D721Med (cell line): Measurements from ENCODE around the gene IMMP2L.

ENCODE experiments used
- DNase-seq: peaks from one replicate; pipeline ENCODE4 v3.0.0; 2011; ENCODE audit warnings: low spot score; ENCODE audit not compliant: insufficient read length
- FAIRE-seq: peaks from 2 replicates; lab custom pipeline; 2011; peaks lifted over from hg19 to GRCh38; lab: Jason Lieb, UNC
- CTCF ChIP-seq: IDR thresholded peaks from 2 replicates; pipeline ENCODE4 v1.5.1; 2012; ENCODE audit warnings: mild to moderate bottlenecking, control low read depth; ENCODE audit not compliant: insufficient read depth; ENCODE audit errors: missing control alignments

The IMMP2L gene

GRCh38 chr7:111098011-111098925, 464.0 kb downstream of the IMMP2L start:
- DNase-seq (no peak), FAIRE-seq (peak; percentile 55)
- peak; percentile 79 for TF ChIP-seq CTCF

- DNase-seq (no peak), FAIRE-seq (no peak)
- TF ChIP-seq CTCF: no peak
Observed at GRCh38 chr7:111096997-111097396, 465.3 kb downstream of the IMMP2L start.

- no peak for DNase-seq
- no peak for TF ChIP-seq CTCF
- FAIRE-seq: no peak
Observed at GRCh38 chr7:111094419-111094818, 467.9 kb downstream of the IMMP2L start.

GRCh38 chr7:111093496-111093895, 468.8 kb downstream of the IMMP2L start:
- TF ChIP-seq CTCF: no peak
- no peak for FAIRE-seq
- no peak for DNase-seq

- FAIRE-seq: no peak
- DNase-seq: no peak
Observed at GRCh38 chr7:111092406-111093236, 469.7 kb downstream of the IMMP2L start.

More at GRCh38 chr7:111092406-111093236, 469.7 kb downstream of the IMMP2L start:
- TF ChIP-seq CTCF: no peak
